Amniotic stem cell (primary cell): ENCODE measurements around the gene PDLIM5.
A peak's percentile ranks its signal among the peaks of the same experiment; 100 is the strongest.
"Not testable (repeated sequence)": the region's sequence is repeated elsewhere in the genome, so short reads cannot be mapped to it uniquely, and the experiment has no call there.

Experiments used
- DNase-seq: peaks from one replicate; lab custom pipeline; 2025; lab: John Stamatoyannopoulos, UW

The PDLIM5 gene, protein sequence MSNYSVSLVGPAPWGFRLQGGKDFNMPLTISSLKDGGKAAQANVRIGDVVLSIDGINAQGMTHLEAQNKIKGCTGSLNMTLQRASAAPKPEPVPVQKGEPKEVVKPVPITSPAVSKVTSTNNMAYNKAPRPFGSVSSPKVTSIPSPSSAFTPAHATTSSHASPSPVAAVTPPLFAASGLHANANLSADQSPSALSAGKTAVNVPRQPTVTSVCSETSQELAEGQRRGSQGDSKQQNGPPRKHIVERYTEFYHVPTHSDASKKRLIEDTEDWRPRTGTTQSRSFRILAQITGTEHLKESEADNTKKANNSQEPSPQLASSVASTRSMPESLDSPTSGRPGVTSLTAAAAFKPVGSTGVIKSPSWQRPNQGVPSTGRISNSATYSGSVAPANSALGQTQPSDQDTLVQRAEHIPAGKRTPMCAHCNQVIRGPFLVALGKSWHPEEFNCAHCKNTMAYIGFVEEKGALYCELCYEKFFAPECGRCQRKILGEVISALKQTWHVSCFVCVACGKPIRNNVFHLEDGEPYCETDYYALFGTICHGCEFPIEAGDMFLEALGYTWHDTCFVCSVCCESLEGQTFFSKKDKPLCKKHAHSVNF

DNA sequence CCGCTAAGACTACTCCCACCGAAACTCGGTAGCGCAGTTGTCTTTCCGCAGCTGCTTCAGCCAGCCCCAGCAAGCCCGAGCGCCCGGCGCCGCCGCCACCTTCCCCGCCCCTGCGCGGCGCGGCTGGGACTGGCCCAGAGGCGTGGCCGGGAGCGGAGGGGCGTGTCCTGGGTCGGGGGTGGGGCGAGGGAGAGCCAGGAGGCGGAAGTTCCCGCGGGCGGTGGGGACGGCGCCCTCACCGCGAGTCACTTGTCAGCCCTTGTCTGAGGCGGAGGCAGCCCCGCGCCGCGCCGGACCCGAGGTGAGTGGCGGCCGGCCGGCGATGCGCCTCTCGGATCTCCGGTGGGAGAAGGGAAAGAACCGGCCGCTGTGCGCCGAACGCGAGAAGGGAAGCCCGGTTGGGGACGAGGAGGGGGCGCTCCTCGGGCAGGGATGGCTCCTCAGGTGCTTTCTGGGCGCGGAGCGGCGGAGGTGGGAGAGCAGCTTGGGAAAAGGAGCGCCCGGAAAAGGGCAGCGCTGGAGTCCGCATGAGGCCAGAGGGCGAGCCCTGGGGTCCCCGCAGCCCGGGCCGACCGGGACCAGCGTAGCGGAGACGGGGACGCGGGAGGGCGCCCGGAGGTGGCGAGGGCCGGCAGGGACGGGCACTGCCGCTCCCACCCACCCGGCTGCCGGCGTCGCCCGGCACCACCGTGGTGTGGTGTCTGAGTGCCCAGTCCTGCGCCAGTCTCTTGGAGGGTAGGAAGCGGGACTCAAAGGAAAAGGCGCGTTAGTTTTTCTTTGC, at the start of gene PDLIM5:
Gene PDLIM5, plus strand, starts transcription at position 248 of the 781 bp plus-strand sequence. CDS start 3,347 bp downstream, outside the sequence.
- DNase-seq = peak; percentile 83

DNA sequence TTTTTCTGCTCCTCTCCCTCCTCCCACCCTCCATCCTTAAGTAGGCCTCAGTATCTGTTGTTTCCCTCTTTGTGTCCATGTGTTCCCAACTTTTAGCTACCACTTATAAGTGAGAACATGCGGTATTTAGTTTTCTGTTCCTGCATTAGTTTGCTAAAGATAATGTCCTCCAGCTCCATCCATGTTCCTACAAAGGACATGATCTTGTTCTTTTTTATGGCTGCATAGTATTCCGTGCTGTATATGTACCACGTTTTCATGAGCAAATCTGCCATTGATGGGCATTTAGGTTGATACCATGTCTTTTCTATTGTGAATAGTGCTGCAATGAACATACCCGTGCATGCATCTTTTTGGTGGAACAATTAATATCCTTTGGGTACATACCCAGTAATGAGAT, 49.3 kb upstream of the PDLIM5 start:
- not testable (repeated sequence) for DNase-seq

DNA sequence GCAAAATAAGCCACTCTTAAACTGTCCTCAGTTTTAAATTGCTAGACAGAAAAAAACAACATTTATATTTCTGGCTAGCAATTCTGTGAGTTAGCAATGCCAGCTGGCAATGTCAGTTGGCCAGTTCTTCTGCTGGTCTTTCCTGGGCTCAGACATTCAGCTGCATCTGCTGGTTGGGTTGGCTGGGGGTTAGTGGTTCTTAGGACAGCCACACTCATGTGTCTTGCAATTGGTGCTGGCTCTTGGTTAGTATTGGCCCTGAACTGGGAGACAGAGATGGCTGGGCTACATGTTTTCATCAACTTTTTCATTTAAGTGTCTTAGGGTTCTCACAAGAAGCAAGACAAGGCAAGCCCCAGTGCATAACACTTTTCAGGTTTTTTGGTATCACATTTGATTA, 48.0 kb upstream of the PDLIM5 start:
- no peak for DNase-seq

DNA sequence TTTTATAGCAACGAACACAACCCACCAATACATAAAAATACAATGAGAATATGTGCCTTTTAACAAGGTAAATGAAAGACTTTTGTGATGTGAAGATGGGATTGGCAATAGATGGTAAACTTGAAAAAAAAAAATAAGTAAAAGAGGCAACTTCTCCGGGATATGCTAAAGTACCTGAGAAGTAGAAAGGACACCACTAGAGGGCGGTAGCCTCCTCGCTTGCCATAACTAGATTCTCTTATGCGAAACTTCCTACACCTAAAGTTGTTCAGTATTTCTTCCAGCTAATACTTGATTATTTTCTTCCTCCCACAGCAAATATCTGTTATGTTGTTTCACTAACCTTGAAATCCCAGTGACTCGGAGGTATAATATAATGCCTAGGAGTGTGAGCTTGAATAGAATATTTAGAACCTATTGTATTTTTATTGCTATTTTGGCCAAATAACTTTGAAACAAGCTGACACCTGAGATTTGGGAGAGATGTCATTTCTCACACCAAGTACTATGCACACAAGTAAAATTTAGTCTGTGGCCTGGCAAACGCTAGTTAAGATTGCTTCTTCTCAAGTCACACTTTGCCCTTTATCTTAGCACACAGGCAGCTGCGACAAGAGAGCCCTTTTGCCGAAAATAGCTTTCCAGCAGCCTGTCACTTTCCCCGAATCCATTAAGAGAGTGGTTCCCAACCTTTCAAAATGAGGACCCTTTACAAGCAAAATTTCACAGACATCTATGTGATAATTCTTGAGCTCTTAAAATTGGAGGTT, 44.9 kb upstream of the PDLIM5 start:
- DNase-seq = peak; percentile 87

DNA sequence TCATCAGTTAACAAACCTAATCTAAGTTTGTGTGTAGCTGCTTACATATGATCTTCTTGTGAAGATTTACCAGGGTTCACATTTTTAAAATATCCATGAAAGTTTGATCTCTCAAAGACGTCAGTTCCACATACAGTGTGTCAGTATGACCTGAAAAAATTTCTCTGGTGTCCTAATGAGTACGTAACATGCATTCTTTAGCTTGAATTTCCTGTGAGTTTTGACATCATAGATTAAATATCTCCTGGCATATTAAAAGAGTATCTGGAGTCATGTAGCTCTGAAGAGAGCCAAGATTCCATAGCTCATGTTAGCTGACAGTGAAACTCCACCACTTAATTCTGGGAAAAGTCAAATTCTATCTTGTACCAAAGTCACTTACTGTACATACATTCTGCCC, 43.9 kb upstream of the PDLIM5 start:
- DNase-seq = no peak

DNA sequence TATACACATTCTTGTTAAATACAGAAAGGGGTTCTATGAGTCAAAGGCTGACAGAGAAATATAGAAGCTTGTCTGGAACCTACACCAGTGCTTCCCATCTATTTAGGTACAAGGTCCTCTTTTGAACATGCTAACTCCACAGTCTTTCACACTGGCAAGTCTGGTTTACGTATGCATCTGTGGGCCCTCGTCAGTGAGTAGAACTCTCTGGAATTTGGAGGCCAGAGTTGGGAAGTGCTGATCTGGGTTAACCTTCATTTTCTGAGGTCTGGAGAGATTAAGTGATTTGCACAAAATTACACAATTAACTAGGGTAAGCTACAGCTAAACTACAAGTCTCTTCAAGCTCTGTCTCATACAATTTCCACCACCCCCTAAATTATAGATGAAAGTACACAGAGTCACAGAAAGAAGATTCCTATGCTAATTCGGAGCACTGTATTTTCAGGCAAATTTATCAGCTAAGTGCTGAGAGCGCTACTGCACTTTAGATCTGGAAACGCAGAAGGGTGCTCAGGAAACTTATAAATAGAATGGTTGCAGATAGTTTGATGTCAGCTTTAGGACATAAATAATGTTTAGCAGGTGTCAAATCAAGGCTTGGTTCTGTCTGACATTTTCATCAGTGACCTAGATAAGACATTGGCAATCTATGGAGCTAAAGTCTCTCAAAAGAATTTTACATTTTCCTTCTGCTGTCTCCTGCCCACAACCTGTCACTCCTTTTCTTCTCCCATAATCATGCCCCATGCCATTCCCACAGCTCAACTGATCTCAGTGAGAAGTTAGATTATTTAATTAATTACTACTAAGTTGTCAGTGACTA, 43.0 kb upstream of the PDLIM5 start:
- DNase-seq = no peak

DNA sequence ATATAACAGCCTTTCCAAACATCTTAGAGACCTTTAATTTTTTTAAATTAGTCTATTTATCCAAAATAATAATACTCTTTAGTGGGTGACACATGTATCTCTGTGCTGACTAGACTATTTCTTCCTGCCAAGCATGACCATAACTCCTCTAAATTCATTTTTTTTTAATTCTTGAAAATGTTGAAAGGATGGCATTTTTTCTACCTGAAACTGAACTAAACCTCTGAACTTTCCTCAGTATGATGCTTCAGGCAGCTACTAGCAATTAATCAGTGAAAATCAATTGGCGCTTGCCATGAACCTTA, 42.4 kb upstream of the PDLIM5 start:
- DNase-seq = no peak

DNA sequence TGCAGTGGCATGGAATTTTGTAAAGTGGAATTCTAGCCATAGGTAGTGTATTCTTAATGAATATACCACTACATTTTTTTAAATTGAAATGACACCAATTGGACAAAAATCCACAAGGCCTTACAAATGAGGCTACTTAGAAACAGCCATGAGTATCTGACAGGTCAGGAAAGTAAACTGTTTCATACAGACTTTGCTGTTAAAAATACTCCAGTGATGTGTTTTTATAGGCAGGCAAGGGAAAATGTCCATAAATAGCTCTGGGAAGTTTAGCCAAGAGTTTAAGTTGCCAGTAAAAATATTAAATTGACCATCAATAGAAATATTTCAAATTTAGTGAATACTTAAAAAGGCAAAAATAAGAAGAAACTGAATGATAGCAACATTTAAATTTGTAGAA, 41.8 kb upstream of the PDLIM5 start:
- DNase-seq = no peak

DNA sequence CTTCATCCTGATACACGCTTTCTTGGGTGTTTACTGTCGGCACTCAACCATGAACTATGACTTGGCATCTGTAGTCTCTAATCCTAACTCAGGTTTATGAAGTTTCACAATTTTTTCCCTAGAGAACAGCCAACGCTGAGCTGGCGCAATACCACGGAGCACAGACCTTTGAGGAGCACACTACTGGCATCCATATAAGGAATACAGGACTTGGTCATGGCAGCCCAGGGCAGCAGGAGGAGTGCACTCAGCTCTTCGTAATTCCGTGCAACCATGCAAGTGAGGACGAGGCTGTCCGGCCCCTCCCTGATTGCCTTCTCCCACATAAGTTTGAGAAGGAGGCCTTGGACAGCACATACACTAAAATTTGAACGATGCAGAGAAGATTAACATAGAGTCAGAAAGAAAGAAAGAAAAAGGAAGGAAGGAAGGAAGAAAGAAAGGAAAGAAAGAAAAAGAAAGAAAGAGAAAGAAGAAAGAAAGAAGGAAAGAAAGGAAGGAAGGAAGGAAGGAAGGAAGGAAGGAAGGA, 41.0 kb upstream of the PDLIM5 start:
- no peak for DNase-seq

DNA sequence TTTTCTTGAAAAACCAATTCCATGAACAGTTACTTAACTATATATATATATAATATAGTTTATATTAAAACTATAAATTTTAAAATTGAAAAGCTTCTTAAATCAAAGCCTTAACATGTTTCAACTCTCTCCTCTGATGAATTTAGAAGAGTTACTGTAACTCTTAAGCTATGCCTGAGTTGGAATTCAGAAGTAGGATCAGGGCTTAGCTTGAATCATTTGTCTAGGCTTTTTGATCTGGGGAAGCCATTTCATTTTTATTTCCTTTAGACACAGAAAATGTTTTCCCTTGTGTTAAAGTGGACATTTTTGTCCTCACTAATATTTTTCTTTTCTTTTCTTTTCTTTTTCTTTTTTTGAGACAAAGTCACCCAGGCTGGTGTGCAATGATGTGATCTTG, 40.4 kb upstream of the PDLIM5 start:
- no peak for DNase-seq

DNA sequence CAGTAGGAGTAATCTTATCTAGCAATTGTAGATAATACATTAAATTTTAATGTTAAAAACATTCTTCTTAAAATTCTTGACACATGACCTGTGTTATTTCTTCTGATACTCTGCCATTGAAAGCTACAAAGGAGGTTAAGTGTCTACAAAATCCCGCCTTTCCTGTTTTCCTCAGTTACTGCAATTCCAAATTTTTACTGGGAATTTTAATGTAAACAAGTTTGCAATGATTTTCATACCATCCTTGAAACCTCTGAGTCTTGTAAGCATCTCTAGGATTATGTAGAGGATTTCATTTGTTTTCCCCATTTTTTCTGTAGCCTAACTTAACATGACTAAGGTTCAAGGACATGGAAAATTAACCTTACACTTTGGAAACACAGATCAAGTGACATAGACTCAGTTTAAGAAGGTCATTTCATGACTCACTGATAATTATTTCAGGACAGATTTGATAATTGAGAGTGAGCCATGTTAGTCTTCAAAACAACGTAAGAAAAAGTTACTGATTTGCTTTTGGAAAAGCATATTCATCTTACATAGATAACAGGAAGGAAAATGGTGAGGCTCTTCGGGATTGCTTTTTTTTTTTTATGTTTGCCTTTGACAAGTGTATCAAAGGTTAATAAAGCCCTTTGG, 39.6 kb upstream of the PDLIM5 start:
- DNase-seq = no peak

DNA sequence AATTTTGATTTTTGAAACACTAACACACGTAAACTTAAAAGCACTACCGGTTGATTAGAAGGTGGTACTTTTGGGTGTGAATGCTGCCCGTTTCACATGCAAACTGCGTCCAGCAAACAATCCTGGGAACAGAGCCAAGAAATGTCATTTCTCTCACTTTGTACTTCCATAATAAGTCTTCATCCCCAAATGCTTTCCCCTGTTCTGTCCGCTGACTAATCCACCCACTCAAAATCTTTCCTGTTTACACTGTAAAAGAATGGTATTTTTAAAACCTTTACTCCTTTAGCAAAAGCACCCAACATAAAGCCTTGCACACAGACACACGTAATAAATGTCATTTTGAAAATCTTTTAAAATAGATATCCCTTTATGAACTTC, 39.1 kb upstream of the PDLIM5 start:
- peak; percentile 24 for DNase-seq

DNA sequence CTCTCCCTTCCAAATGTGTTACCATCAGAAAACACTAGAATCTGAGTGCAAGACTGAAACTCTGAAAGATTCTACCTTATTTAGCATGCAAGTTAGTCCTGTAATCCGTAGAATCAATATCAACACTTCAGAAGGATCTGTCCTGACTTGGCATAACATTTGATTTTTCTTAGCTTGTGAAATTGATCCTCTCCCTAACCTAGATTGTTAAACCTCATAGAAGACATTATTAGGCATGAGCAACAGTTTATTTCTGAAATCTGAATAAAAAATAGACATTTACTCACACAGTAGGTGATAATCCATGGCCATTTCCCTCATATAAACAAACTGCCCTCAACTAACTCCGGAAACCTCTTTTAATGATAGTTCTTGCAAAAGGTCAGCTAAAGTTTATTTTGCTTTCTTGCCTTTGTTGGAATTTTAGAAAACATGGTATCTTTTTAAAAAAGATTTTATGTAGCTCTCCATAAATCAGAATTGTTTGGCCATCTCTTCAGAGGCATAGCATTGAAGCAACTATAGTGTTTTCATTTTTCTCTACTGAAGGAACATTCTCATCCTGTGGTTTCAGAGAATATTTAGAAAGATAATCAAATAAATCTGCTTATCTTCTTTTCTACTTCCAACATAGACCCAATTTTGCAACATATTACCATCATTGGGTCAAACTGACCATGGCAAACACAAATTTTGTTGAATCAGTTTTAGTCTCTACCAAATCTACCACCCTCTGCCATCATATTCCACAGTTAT, 38.5 kb upstream of the PDLIM5 start:
- no peak for DNase-seq

DNA sequence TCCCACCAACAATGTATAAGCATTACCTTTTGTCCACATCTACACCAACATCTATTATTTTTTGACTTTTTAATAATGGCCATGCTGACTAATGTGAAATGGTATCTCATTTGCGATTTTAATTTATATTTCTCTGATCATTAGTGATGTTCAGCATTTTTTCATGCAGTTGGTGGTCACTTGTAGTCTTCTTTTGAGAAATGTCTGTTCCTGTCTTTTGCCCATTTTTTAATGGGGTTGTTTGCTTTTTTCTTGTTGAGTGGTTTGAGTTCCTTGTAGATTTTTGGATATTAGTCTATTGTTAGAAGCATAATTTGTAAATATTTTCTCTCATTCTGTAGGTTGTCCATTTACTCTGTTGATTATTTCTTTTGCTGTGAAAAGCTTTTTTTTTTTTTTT, 36.8 kb upstream of the PDLIM5 start:
- DNase-seq = no peak

DNA sequence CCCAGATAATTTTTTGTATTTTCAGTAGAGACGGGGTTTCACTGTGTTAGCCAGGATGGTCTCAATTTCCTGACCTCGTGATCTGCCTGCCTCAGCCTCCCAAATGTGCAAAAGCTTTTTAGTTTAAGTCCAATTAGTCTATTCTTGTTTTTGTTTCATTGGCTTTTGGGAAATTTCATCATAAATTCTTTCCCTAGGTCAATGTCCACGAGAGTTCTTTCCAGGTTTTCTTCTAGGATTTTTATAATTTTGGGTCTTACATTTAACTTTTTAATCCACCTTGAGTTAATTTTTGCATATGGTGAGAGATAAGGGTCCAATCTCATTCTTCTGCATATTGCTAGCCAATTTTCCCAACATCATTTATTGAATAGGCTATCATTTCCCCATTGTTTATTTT, 36.3 kb upstream of the PDLIM5 start:
- DNase-seq = no peak

DNA sequence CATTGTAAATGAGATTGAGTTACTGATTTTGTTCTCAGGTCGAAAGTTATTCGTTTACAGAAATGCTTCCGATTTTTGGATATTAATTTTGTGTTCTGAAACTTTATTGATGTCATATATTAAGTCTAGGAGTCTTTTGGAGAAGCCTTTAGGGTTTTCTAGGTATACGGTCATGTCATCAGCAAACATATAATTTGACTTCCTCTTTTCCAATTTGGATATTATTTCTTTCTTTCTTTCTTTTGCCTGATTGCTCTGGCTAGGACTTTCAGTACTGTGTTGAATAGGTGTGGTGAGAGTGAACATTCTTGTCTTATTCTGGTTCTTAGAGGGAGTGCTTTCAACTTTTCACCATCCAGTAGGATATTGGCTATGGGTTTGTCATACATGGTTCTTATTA, 35.4 kb upstream of the PDLIM5 start:
- no peak for DNase-seq

DNA sequence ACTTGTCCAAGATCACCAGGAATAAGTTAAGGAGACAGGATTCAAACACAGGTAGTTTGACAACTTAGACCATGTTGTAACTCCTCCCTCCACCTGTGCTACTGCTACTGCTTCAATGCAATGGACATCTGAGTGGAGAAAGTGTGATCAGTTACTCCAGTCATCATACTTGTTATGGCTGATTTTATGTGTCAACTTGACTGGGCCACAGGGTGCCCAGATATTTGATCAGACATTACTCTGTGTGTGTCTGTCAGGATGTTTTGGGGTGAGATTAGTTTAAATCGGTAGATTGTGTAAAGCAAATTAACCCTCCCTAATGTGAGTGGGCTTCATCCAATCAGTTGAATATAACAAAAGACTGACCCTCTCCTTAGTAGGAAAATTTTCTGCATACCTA, 34.8 kb upstream of the PDLIM5 start:
- DNase-seq = no peak

DNA sequence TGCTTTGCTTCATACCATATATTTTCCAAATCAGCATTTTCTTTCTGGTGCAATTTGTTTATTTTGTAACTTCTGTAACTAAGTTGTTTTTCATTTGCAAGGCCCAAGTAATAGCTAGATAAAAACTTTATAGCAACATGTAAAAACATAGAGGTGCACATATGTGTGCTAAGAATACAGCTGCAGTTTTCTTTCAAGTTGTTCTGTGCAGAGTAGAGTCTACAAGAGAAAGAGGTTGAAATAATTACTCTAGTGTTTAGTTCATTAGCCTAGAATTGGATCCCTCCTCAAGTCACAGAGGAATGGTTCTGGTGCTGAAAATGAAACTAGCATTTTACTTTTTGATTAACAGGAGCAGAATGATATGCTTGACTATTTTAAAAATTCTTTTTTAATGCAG, 32.2 kb upstream of the PDLIM5 start:
- no peak for DNase-seq

DNA sequence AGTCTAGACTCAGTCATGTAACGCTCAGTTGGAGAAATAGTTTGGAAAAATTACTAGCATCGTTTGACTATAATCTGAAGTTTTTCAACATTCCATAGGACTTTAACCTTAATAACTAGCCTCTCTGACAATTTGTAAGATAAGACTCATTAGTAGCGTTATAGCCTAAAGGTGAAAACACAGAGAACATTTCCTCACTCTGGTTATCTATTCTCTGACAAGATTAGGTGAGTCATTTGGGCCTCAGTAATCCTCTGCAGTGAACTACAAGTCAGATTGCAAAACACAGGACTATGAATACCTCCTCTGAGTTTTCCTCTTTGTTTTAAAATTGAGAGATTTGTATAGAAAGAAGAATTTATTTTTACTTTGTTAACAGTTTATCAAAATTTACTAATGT, 31.8 kb upstream of the PDLIM5 start:
- peak; percentile 14 for DNase-seq

DNA sequence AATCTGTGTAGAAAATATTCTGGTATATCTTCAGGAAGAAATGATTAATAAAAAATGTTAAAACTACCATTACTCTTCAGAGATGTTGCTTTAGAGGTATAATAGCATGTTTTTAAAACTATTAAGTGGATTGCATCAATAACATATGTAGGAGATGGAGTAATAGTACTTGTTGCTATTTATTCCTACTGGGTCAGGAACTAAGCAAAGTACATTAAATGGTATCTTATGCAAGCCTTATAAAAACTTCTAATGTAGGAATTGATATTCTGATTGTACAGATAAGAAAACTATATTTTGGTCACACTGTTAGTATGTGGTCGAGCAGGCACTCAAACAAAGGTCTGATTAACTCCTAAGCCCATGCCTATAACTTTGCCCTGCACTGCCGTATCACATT, 31.4 kb upstream of the PDLIM5 start:
- DNase-seq = no peak
